ENCODE data around the gene LUZP4. TPM values are rescaled to one million over a fixed set of nuclear protein-coding genes. Genes with fewer than 3 reads are reported as not detected.

Gene LUZP4
- total and polyA plus RNA-seq, 2 of the 8 experiments (the other 6 are each of a cell fraction or from before 2014, with no cell fraction given): 0.17 TPM; not detected in 1

GRCh38 chrX:115341421-115341820, 51.9 kb downstream of the LUZP4 start:
- FAIRE-seq: no peak
- 90% methylated on average over 1 of the region's 1 CpG; no CpG with 5 or more reads in 1 of the 2 experiments for WGBS, 2 experiments (ENCODE audit: extremely low coverage in 1 of 2, insufficient coverage in 1 of 2, insufficient read length in 1 of 2, insufficient replicate concordance in 2 of 2, low coverage in 1 of 2, low lambda C conversion rate in 2 of 2, missing lambda C conversion rate in 1 of 2)

More at GRCh38 chrX:115341421-115341820, 51.9 kb downstream of the LUZP4 start:
- Histone ChIP-seq H3K27me3 (replicated peaks in 1 of 4; ENCODE audit: control insufficient read depth in 3 of 4, extremely low read depth in 1 of 4, insufficient read depth in 3 of 4, low read length in 3 of 4) (no peaks in the 10 kb centered on the region), H3K79me1 (ENCODE audit: low read depth, low read length) (no peaks in the 10 kb centered on the region), H4K5ac (ENCODE audit: insufficient read length, low read depth, low read length) (no peak overlapping the region), H3K36me3 (ENCODE audit: control insufficient read depth in 2 of 4, insufficient read depth in 4 of 4, low read length in 3 of 4) (no peaks in the 10 kb centered on the region), H3K79me2 (ENCODE audit: control insufficient read depth in 1 of 2, insufficient read depth in 2 of 2, low read length in 2 of 2) (no peaks in the 10 kb centered on the region), H3K4ac (replicated peaks; ENCODE audit: insufficient read length, low read depth, low read length) (no peak overlapping the region), H3K9ac (replicated peaks in 1 of 4; ENCODE audit: extremely low read depth in 1 of 4, low read depth in 3 of 4, low read length in 3 of 4) (no peak overlapping the region), H3K14ac (ENCODE audit: insufficient read length) (no peak overlapping the region), H2BK12ac (ENCODE audit: low read depth, low read length) (no peak overlapping the region), H2BK120ac (replicated peaks; ENCODE audit: low read depth, low read length) (no peak overlapping the region), H3K4me2 (ENCODE audit: insufficient read depth in 1 of 2, low read depth in 2 of 2, low read length in 2 of 2) (no peak overlapping the region), H3K27ac (ENCODE audit: low read depth, low read length) (no peak overlapping the region), H4K20me1 (replicated peaks in 1 of 2; ENCODE audit: control insufficient read depth in 1 of 2, insufficient read depth in 2 of 2, low read length in 2 of 2) (no peaks in the 10 kb centered on the region), H2BK15ac (ENCODE audit: low read length) (no peak overlapping the region), H3K9me3 (ENCODE audit: insufficient read depth in 2 of 2, low read depth in 1 of 2, low read length in 1 of 2) (no peaks in the 10 kb centered on the region), H2BK20ac (ENCODE audit: low read length) (no peak overlapping the region), H3K4me3 (ENCODE audit: extremely low read depth in 1 of 4, insufficient read depth in 2 of 4, low read depth in 3 of 4, low read length in 4 of 4) (no peak overlapping the region), H2BK5ac (ENCODE audit: low read depth, low read length) (no peak overlapping the region), H2AK5ac (ENCODE audit: low read depth, low read length) (no peak overlapping the region), H4K8ac (ENCODE audit: extremely low read depth, insufficient read depth, low read length) (no peak overlapping the region), H3K23me2 (ENCODE audit: low read depth, low read length) (no peaks in the 10 kb centered on the region), H3K4me1 (replicated peaks in 1 of 4; ENCODE audit: control insufficient read depth in 3 of 4, insufficient read depth in 4 of 4, low read length in 3 of 4) (peaks cover 0 to 3% (median 0%) of the 10 kb centered on the region in 4 experiments; a peak in 1 of 7 replicates), H3K23ac (ENCODE audit: insufficient read length) (no peak overlapping the region), H3K18ac (ENCODE audit: extremely low read depth, low read length) (no peak overlapping the region), H4K91ac (replicated peaks; ENCODE audit: insufficient read length, low read length) (no peak overlapping the region), H3K56ac (replicated peaks; ENCODE audit: insufficient read length, low read depth, low read length) (no peak overlapping the region), H2AFZ (ENCODE audit: low read length) (no peak overlapping the region)
- TF ChIP-seq, protein P1, sequence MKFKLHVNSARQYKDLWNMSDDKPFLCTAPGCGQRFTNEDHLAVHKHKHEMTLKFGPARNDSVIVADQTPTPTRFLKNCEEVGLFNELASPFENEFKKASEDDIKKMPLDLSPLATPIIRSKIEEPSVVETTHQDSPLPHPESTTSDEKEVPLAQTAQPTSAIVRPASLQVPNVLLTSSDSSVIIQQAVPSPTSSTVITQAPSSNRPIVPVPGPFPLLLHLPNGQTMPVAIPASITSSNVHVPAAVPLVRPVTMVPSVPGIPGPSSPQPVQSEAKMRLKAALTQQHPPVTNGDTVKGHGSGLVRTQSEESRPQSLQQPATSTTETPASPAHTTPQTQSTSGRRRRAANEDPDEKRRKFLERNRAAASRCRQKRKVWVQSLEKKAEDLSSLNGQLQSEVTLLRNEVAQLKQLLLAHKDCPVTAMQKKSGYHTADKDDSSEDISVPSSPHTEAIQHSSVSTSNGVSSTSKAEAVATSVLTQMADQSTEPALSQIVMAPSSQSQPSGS (IDR thresholded peaks at IDR 0.05; ENCODE audit: low read length): no peak
- no peak for TF ChIP-seq PHF8 (conservative IDR thresholded peaks at IDR 0.05; ENCODE audit: low read depth, low read length)
- TF ChIP-seq KDM1A (IDR thresholded peaks at IDR 0.05; ENCODE audit: borderline replicate concordance, low read length): no peak
- ChIA-PET POLR2A (ENCODE audit: partially characterized antibody) (no interaction called here), CTCF (ENCODE audit: partially characterized antibody) (interaction anchor here (1.0 kb wide), 1 partner anchor 26 kb away, joined by 3 read pairs; no protein-coding TSS in a partner anchor)
- DNase-seq (ENCODE audit: low read depth in 1 of 2, low spot score in 2 of 2): no peak
